Measurements from ENCODE around the gene ADAMTS13.

Gene ADAMTS13

GRCh38 chr9:133472277-133472645 lies 50.1 kb downstream of the ADAMTS13 start:
- DNase-seq (ENCODE audit: low spot score) = no peak

GRCh38 chr9:133472753-133473378 lies 50.7 kb downstream of the ADAMTS13 start:
- DNase-seq (ENCODE audit: low spot score) = no peak

DNA sequence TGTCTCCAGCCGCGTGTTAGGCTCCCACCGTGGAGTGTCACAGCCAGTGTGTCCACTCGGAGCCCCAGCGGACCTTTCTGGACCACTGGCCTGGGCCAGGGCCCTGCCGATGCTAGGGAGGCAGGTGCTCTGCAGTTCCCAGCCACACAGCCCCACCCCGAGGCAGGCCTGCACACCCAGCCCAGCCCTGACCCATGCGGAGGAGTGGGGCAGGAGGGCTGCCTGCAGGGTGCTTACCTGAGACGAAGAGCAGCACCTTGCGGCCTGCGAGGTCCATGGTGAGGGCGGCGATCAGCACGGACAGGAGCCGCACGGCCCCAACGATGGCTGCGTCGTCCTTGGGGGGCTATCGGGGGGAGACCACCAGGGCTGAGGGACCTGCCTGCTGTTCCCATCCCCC lies 51.6 kb downstream of the ADAMTS13 start:
- DNase-seq (ENCODE audit: low spot score) = no peak

DNA sequence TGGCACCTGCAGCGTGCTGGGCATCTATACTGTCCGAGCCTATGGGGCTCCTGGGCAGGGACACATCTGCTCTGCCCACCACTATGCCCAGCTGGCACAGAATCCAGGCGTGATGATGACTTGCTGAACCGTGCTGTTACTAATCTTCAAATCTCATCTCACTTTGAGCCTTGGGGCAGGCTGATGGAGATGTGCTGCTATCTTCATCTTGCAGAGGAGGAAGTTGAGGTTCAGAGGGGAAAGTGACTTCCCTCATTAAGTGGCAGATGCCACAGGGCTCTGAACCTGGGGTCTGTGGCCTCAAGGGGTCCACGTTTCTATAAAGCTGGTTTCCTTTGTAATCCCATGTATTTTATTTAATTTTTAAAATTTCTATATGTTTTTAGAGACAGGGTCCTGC lies 52.0 kb downstream of the ADAMTS13 start:
- DNase-seq (ENCODE audit: low spot score) = no peak

DNA sequence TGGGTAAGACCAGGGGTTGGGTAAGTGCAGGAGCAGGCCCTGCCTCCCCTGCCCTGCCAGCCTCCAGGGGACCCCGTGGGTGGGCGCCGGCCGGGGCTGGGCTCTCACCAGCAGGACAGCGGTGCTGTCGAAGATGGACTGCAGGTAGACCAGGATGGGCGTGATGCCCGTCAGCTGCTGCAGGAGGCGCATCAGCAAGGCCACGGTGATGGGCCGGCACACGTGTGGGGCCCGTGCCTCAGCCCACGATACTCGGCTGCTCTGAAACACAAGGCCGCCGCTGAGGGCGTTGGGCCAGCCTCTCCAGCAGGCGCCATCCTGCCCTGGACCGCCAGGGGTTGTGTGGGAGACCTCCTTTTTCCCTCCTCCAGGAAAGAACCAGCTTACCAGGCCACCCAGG lies 52.7 kb downstream of the ADAMTS13 start:
- no peak for DNase-seq (ENCODE audit: low spot score)

GRCh38 chr9:133475292-133476012 lies 53.3 kb downstream of the ADAMTS13 start:
- no peak for DNase-seq (ENCODE audit: low spot score)

DNA sequence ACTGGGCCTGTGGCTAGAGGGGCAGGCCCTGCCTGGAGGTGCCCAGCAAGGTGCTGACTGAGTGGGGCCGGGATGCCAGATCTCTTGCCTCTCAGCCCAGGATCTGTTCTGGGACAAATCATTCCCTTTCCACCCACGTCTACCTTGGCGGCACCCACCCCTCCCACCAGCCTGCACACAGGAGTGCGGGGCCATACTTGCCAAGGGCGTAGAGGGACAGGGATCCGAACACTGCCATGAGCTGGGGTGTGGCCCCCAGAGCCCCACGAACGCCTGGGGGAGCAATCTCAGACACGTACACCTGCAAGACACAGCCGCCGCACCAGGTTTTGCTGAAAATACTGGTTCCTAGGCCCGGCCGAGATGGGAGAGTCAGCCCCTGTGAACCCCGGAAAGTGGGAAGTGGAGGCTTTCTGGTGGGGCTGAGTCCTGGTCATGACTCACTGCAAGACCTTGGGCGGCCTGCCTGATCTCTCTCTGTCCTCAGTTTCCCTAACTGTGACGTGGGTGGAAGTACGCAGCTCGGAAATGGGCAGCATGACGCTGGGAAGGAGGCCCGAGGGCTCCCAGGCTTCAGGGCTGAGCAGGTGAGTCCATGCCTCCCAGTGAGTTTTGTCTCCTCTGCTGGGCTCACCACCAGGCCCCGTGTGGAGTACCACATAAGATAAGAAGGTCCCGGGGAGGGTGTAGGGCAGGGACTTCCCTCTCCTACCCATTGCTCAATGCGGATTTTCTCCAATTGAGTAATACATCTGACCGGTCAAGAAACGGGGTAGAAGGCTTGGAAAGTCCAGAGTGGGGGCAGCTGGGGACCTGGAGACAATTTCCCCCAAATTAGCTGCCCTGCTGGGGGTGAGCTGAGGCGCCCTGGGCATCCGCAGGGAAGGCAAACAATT lies 54.1 kb downstream of the ADAMTS13 start:
- no peak for DNase-seq (ENCODE audit: low spot score)

DNA sequence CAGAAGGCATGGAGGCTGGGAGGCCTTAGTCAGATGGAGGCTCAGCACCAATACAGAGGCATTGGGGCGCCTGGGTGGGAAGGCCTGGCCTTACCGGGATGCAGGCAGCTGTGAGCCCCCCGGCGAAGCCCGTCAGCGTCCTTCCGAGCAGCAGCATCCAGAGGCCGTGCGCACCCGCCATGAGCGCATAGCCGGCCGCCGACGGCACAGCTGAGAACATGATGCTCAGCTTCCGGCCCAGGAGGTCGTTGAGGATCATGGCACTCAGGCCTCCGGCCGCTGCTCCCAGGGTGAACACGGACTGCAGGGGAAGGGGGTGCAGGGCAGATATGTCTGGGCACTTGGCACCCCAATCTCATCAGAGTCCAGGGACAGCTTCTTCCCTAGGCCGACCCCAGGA lies 54.8 kb downstream of the ADAMTS13 start:
- DNase-seq (ENCODE audit: low spot score) = no peak

DNA sequence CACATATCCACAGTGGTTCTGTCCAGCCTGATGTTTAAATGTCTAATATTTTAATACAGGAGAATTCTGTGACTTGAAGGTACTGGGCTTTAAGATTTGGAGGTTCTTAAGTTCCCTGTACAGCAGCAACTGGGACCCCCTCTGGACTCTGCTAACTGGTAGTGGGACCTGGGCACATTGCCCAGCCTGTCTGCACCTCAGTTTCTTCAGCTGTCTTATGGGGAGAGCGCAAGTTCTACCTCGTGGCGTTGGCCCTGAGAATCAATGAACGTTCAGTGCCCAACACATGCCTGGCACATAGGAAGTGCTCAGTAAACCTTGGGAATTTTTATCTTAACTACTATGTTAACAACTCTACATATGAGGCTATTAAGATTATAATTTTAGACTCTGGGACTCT lies 55.3 kb downstream of the ADAMTS13 start:
- no peak for DNase-seq (ENCODE audit: low spot score)

GRCh38 chr9:133477992-133478850 lies 56.1 kb downstream of the ADAMTS13 start:
- peak; percentile 62 for DNase-seq (ENCODE audit: low spot score)

DNA sequence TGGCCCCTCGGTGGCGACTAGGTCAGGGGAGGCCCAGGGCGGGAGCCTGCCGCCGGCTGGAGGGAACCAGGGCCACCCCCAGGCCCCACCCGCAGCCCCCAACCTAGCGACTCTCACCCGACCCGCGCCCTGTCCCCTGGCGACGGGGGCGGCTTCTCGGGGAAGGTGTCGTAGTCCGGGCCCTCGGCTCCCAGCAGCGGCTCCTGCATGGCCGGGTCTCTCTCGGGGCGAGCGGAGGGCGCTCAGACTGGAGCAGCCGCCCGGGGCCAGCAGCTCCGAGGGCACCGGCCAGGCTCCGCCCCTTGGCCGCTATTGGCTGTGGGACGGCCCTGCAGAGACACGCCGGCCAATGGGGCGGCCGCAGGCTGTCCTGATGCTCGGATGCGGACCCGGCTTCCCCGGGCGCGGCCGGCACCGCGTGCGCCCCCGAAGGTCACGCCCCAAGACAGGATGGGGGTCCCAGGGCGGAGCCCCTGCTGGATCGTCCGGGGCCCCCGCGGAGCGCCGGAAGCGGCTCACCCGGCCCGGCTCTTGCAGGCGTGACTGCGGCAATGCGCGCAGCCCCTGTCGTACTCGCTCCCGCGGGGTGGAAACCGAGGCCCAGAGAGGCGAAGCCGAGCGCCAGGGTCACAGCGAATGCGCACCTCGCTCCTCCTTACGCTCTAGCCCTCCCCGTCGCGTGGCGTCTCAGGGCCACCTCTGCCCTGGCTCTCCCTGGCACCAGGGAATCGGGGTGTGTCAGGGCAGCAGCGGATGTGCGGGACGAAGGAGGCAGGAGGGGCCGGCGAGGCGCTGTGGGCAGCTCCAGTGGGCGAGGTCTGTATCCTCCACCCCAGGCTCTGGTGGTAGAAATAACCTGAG lies 56.9 kb downstream of the ADAMTS13 start, which contains the start of gene SLC2A6:
Gene SLC2A6 (minus strand): TSS at position 249 of the 861 bp plus-strand sequence. CDS start 40 bp downstream, at position 209.
- DNase-seq (ENCODE audit: low spot score) = peak; percentile 94

- DNase-seq (ENCODE audit: low spot score) = no peak
These were observed 61.4 kb downstream of the ADAMTS13 start for GRCh38 chr9:133483611-133484010.

DNA sequence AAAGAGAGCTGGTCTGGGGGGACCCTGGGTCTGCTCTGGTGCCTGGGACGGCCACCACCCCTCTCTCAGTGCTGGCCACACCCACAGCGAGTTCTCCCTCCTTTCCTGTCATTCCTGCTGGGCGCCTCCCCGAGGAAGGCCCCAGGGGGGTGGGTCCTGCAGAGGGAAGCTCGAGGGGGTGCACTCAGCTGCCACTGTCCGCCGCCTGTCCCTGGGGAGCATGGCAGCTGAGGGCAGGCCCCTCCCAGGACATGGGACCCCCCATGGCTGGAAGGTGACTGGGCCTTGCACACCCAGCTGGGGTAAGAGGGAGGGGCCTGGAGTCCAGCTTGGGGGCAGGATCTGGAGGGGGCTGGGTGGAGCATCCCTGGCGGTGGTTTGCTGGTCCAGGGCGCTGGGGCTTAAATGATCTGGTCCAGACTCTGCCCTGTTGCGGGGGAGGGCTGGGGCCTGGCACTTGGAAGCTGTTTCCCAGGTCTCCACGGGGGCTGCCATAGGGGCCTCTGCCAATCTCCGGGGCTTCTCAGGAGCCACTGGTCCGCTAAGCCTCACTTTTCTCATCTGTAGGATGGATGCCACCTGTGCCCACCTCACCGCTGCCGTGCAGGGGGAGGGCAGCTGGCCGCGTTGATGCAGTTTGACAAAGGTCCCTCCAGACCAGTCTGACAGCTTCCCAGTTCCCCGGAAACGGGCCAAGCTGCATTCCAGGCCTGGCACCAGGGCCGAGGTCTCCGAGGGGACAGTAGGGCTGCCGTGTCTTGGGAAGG lies 62.7 kb downstream of the ADAMTS13 start:
- DNase-seq (ENCODE audit: low spot score) = no peak

DNA sequence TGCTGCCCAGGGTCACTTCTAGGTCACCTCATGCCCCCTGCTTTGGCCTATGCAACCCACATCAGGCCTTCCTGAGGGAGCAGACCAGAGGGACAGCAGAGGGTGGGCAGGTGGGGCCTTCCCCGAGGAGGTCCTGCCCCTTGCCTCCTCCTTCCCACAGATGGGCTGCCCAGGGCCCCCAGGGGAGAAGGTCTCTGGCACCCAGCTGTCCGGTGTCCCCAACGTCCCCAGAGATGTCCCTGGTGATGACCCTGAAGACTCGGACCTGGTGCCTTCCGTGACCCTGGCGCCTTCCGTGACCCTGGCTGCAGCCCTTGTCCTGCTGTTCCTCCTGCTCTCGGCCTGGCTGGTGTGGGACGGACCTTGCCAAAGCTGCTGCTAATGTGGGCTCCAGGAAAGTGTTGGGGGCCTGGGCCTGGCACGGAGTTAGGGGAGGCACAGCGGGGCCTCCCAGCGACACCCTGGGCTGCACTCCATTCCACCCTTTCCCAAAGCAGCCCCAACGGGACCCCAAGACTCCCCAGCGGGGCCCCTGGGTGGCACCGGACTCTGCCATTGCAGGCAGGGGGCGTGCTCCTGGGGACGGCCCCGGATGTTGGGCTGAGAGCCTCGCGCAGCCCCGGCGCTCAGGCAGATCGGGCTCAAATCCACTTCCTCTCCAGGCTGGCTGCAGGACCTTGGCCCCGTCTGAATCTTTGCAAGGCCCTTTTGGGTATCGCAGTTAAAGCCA lies 63.5 kb downstream of the ADAMTS13 start:
- peak; percentile 50 for DNase-seq (ENCODE audit: low spot score)

GRCh38 chr9:133487331-133487725 lies 65.2 kb downstream of the ADAMTS13 start:
- no peak for DNase-seq (ENCODE audit: low spot score)

- DNase-seq (ENCODE audit: low spot score) = no peak
These were observed 66.6 kb downstream of the ADAMTS13 start for GRCh38 chr9:133488686-133489252.

GRCh38 chr9:133489253-133490190 lies 67.4 kb downstream of the ADAMTS13 start:
- no peak for DNase-seq (ENCODE audit: low spot score)

GRCh38 chr9:133490201-133490681 lies 68.1 kb downstream of the ADAMTS13 start:
- DNase-seq (ENCODE audit: low spot score) = no peak

All from germinal center (tissue), 1 donor.